Activated CD4-positive, alpha-beta T cell treated with anti-CD3 and anti-CD28 coated beads for 24 hours (primary cell): ENCODE results near the gene RUSF1.
"Not testable (repeated sequence)": the region's sequence is repeated elsewhere in the genome, so short reads cannot be mapped to it uniquely, and the experiment has no call there.

Experiments
- DNase-seq, 2 donors: peaks; one replicate each; pipeline ENCODE4 v3.0.0-alpha.2; 2020; ENCODE audit warnings: low read depth in 2 of 2

RUSF1 gene

GRCh38 chr16:31487071-31487719, 21.0 kb downstream of the RUSF1 start:
- no peak for DNase-seq

- no peak for DNase-seq
These were observed 22.1 kb downstream of the RUSF1 start for GRCh38 chr16:31486045-31486444.

- DNase-seq, result no peak
These were observed 22.6 kb downstream of the RUSF1 start for GRCh38 chr16:31485571-31485970.

GRCh38 chr16:31484491-31485171, 23.6 kb downstream of the RUSF1 start:
- DNase-seq, result no peak

- DNase-seq, result not testable (repeated sequence)
These were observed 24.1 kb downstream of the RUSF1 start for GRCh38 chr16:31484048-31484447.

GRCh38 chr16:31483081-31483480, 25.1 kb downstream of the RUSF1 start, which contains the start of gene SLC5A2:
TSS of gene SLC5A2 (plus strand) at chr16:31483123. CDS start at chr16:31483137, 14 bp downstream.
- DNase-seq, result no peak

GRCh38 chr16:31480851-31481536, 27.2 kb downstream of the RUSF1 start:
- DNase-seq, result no peak

- DNase-seq, result no peak
These were observed 28.4 kb downstream of the RUSF1 start for GRCh38 chr16:31479751-31480150.

- DNase-seq, result no peak
These were observed 29.2 kb downstream of the RUSF1 start for GRCh38 chr16:31478956-31479355.

- DNase-seq, result peak in 1 of 2 donors; percentile 30
These were observed 30.7 kb downstream of the RUSF1 start for GRCh38 chr16:31477220-31478216.

- DNase-seq, result peak; percentile 89 to 90
These were observed 31.6 kb downstream of the RUSF1 start for GRCh38 chr16:31476303-31477219.

- DNase-seq, result no peak
These were observed 32.3 kb downstream of the RUSF1 start for GRCh38 chr16:31475946-31476302.

GRCh38 chr16:31474773-31475738, 33.1 kb downstream of the RUSF1 start:
- no peak for DNase-seq

GRCh38 chr16:31474173-31474714, 33.9 kb downstream of the RUSF1 start:
- no peak for DNase-seq

- no peak for DNase-seq
These were observed 34.8 kb downstream of the RUSF1 start for GRCh38 chr16:31473264-31473984.

- DNase-seq, result peak in 1 of 2 donors; percentile 20
These were observed 35.4 kb downstream of the RUSF1 start for GRCh38 chr16:31472709-31473203.

GRCh38 chr16:31471875-31472708, 36.1 kb downstream of the RUSF1 start, which contains the start of gene TGFB1I1:
TSS of gene TGFB1I1 (plus strand) at chr16:31472152. CDS start at chr16:31472189, 37 bp downstream.
- no peak for DNase-seq
